ENCODE data around the gene TMEM167B.

- no peak for TF ChIP-seq CTCF (IDR thresholded peaks at IDR 0.05 in 2 of 3, conservative IDR thresholded peaks at IDR 0.05 in 1 of 3; ENCODE audit: borderline replicate concordance in 1 of 3, insufficient read depth in 1 of 3, low read depth in 2 of 3, low read length in 2 of 3)
- TF ChIP-seq ZFX (IDR thresholded peaks at IDR 0.05) = no peak
- no peak for TF ChIP-seq SIN3A (IDR thresholded peaks at IDR 0.05; ENCODE audit: low read depth)
- TF ChIP-seq POLR2A (IDR thresholded peaks at IDR 0.05; ENCODE audit: borderline replicate concordance, extremely low read depth, insufficient read depth, insufficient read length) = no peak
These were observed 25.7 kb downstream of the TMEM167B start for GRCh38 chr1:109116286-109116685.
